ENCODE results near the gene ANKRD33. TPM values are rescaled to one million over a fixed set of nuclear protein-coding genes. Genes with fewer than 3 reads are reported as not detected.

The ANKRD33 gene
- total RNA-seq, 1 experiment from 2014 or later, result 0.81 TPM

DNA sequence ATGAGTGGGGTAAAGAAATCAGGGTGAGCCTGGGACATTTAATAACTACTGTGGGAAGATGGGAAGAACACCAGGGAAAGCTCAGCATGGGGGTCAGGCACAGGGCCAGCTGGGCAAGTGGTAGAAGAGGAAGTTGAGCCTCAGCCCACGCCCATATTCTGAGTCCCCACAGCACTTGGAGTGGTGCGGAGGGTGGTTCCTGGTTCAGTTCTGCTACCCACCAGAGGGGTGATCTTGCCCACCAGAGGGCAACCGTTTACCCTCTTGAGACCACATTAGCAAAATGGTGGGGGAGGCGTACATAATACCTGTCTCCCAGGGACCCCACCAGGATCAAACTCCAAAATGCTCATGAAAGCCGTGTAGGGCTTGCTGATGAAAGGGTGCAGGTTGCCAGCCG, 16.8 kb upstream of the ANKRD33 start:
- Mint-ChIP-seq H3K9me3 (peaks cover 0 to 2% of the 10 kb centered on the region in 2 experiments; a peak in 1 of 5 replicates), H3K4me1 (peaks cover 56 to 76% of the 10 kb centered on the region in 2 experiments), H3K4me3 (no peak overlapping the region), H3K27me3 (ENCODE audit: low read depth) (peaks cover 58% of the 10 kb centered on the region), H3K27ac (no peak overlapping the region), H3K36me3 (ENCODE audit: insufficient read depth in 1 of 3, low read depth in 3 of 3) (no peaks in the 10 kb centered on the region; a peak in 1 of 7 replicates)
- peaks cover 14% of the 10 kb centered on the region for H3K23me2 ChIP-seq (ENCODE audit: insufficient read length, low read depth, low read length, poor library complexity, severe bottlenecking)
- H3K79me1 ChIP-seq (ENCODE audit: insufficient read depth, low read depth, low read length, poor library complexity, severe bottlenecking), result no peaks in the 10 kb centered on the region
- TF ChIP-seq, protein P1, sequence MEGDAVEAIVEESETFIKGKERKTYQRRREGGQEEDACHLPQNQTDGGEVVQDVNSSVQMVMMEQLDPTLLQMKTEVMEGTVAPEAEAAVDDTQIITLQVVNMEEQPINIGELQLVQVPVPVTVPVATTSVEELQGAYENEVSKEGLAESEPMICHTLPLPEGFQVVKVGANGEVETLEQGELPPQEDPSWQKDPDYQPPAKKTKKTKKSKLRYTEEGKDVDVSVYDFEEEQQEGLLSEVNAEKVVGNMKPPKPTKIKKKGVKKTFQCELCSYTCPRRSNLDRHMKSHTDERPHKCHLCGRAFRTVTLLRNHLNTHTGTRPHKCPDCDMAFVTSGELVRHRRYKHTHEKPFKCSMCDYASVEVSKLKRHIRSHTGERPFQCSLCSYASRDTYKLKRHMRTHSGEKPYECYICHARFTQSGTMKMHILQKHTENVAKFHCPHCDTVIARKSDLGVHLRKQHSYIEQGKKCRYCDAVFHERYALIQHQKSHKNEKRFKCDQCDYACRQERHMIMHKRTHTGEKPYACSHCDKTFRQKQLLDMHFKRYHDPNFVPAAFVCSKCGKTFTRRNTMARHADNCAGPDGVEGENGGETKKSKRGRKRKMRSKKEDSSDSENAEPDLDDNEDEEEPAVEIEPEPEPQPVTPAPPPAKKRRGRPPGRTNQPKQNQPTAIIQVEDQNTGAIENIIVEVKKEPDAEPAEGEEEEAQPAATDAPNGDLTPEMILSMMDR (conservative IDR thresholded peaks at IDR 0.05), result peak; percentile 20; the same call in 1 of the 3 replicates
- peaks cover 11% of the 10 kb centered on the region; the same call in 1 of the 2 replicates for H3K27me3 ChIP-seq (ENCODE audit: insufficient read depth, low read length)
- no peak overlapping the region for H2BK5ac ChIP-seq (ENCODE audit: insufficient read length, low read length)
- H2BK15ac ChIP-seq (ENCODE audit: low read depth, low read length), result no peak overlapping the region
- H2BK120ac ChIP-seq (ENCODE audit: low read depth, low read length, poor library complexity, severe bottlenecking), result no peak overlapping the region
- H3K9ac ChIP-seq (ENCODE audit: extremely low read depth, insufficient read length, low read length), result no peak overlapping the region
- no peak overlapping the region for H3K23ac ChIP-seq (ENCODE audit: insufficient read length, low read depth, low read length)
- DNase-seq, result no peak
- H3K18ac ChIP-seq (ENCODE audit: insufficient read length, low read depth, low read length), result no peak overlapping the region
- no peak overlapping the region for H3T11ph ChIP-seq (ENCODE audit: low read length)
- H2AK5ac ChIP-seq (ENCODE audit: insufficient read length, low read length), result no peak overlapping the region
- H3K79me2 ChIP-seq (ENCODE audit: insufficient read depth, low read length), result no peaks in the 10 kb centered on the region
- no peak overlapping the region for H4K91ac ChIP-seq (ENCODE audit: insufficient read length, low read depth, low read length)
- H2BK12ac ChIP-seq (ENCODE audit: insufficient read length, low read depth, low read length), result no peak overlapping the region
- H3K14ac ChIP-seq (ENCODE audit: insufficient read depth, low read length), result no peak overlapping the region
- H3K4ac ChIP-seq (ENCODE audit: low read depth, low read length), result no peak overlapping the region
- H4K5ac ChIP-seq (ENCODE audit: insufficient read length, low read depth, low read length), result no peak overlapping the region
- H3K4me1 ChIP-seq (ENCODE audit: insufficient read depth, low read length), result no peaks in the 10 kb centered on the region
- WGBS (ENCODE audit: extremely low coverage, insufficient read length, low lambda C conversion rate), result no CpG with 5 or more reads among the region's 6 CpGs
- no peak overlapping the region for H3K4me2 ChIP-seq (ENCODE audit: insufficient read depth, insufficient read length, low read length)
- H3K9me3 ChIP-seq (ENCODE audit: control insufficient read depth, low read depth, low read length), result no peaks in the 10 kb centered on the region
- H4K8ac ChIP-seq (replicated peaks; ENCODE audit: insufficient read length, low read depth, low read length), result no peak overlapping the region
- no peaks in the 10 kb centered on the region for H4K20me1 ChIP-seq (ENCODE audit: control insufficient read depth, insufficient read depth, insufficient read length)
- H2BK20ac ChIP-seq (ENCODE audit: low read depth, low read length, poor library complexity, severe bottlenecking), result no peak overlapping the region
- no peak overlapping the region for H3K56ac ChIP-seq (ENCODE audit: insufficient read length, low read depth, low read length)
- H2AFZ ChIP-seq (ENCODE audit: low read length), result no peak overlapping the region
- H3K27ac ChIP-seq (ENCODE audit: insufficient read length, low read depth, low read length), result no peak overlapping the region

Data from H9 (cell line).